Islet of Langerhans (tissue), 1 donor: ENCODE results near the gene SMIM11.
"Not testable (repeated sequence)": the region's sequence is repeated elsewhere in the genome, so short reads cannot be mapped to it uniquely, and the experiment has no call there.

ENCODE experiments used
- FAIRE-seq: peaks from one replicate; lab custom pipeline; 2011; peaks lifted over from hg19 to GRCh38; lab: Jason Lieb, UNC

Gene SMIM11

GRCh38 chr21:34374940-34375618, at the start of gene SMIM11:
SMIM11 (plus strand) TSS chr21:34375507; CDS start chr21:34379505, 3,998 bp downstream.
- not testable (repeated sequence) for FAIRE-seq

- FAIRE-seq, result no peak
Measured at GRCh38 chr21:34330055-34330454, 45.3 kb upstream of the SMIM11 start.

- FAIRE-seq, result no peak
Measured at GRCh38 chr21:34331726-34332125, 43.6 kb upstream of the SMIM11 start.

- no peak for FAIRE-seq
Measured at GRCh38 chr21:34332347-34332746, 43.0 kb upstream of the SMIM11 start.

GRCh38 chr21:34333121-34333739, 42.1 kb upstream of the SMIM11 start:
- FAIRE-seq, result no peak

GRCh38 chr21:34335316-34335715, 40.0 kb upstream of the SMIM11 start:
- FAIRE-seq, result no peak

GRCh38 chr21:34336245-34336644, 39.1 kb upstream of the SMIM11 start:
- FAIRE-seq, result no peak

- FAIRE-seq, result no peak
Measured at GRCh38 chr21:34336756-34337391, 38.4 kb upstream of the SMIM11 start.

GRCh38 chr21:34337741-34338140, 37.6 kb upstream of the SMIM11 start:
- FAIRE-seq, result no peak

- no peak for FAIRE-seq
Measured at GRCh38 chr21:34338226-34338625, 37.1 kb upstream of the SMIM11 start.

GRCh38 chr21:34340061-34340460, 35.2 kb upstream of the SMIM11 start:
- no peak for FAIRE-seq

GRCh38 chr21:34342476-34342875, 32.8 kb upstream of the SMIM11 start:
- FAIRE-seq, result no peak

- no peak for FAIRE-seq
Measured at GRCh38 chr21:34343347-34343746, 32.0 kb upstream of the SMIM11 start.

GRCh38 chr21:34343838-34344381, 31.4 kb upstream of the SMIM11 start:
- FAIRE-seq, result no peak

- FAIRE-seq, result no peak
Measured at GRCh38 chr21:34344584-34344983, 30.7 kb upstream of the SMIM11 start.

- FAIRE-seq, result no peak
Measured at GRCh38 chr21:34345091-34345871, 30.0 kb upstream of the SMIM11 start.

GRCh38 chr21:34345892-34346291, 29.4 kb upstream of the SMIM11 start:
- no peak for FAIRE-seq

GRCh38 chr21:34348890-34349519, 26.3 kb upstream of the SMIM11 start:
- no peak for FAIRE-seq

GRCh38 chr21:34351786-34352241, 23.5 kb upstream of the SMIM11 start:
- FAIRE-seq, result peak; percentile 41

- no peak for FAIRE-seq
Measured at GRCh38 chr21:34352556-34352955, 22.8 kb upstream of the SMIM11 start.

- FAIRE-seq, result no peak
Measured at GRCh38 chr21:34353182-34353581, 22.1 kb upstream of the SMIM11 start.

GRCh38 chr21:34354836-34355235, 20.5 kb upstream of the SMIM11 start:
- no peak for FAIRE-seq
